Stimulated activated CD4-positive, alpha-beta T cell treated with anti-CD3 and anti-CD28 coated beads, Interleukin-2, amount 100 ng/mL, for 48 hours (primary cell): ENCODE results near the gene ROBO2.

Experiments used
- DNase-seq, 2 donors: peaks; one replicate each; pipeline ENCODE4 v3.0.0-alpha.2; 2020

The ROBO2 gene

DNA sequence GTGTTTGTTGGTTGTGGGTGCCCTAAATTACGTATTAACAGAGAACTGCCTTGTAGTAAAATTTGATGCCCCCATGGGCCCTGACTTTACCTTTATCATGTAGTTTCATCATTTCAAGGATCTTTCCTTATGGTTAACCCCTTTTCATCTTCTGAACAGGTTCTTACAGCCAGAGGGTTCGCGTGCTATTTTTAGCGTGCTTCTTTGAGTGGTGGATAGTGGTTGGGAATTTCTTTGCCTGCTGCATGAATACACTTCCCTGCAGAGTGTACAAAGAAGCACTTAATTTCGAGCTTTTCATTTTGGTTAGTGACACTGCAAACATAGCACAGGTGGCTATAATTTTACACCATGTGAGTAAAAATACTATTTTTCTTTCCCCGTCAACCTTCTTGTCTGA is 231.8 kb downstream of the ROBO2 start:
- DNase-seq = no peak

GRCh38 chr3:77279276-77279675 is 239.4 kb downstream of the ROBO2 start:
- DNase-seq = no peak

DNA sequence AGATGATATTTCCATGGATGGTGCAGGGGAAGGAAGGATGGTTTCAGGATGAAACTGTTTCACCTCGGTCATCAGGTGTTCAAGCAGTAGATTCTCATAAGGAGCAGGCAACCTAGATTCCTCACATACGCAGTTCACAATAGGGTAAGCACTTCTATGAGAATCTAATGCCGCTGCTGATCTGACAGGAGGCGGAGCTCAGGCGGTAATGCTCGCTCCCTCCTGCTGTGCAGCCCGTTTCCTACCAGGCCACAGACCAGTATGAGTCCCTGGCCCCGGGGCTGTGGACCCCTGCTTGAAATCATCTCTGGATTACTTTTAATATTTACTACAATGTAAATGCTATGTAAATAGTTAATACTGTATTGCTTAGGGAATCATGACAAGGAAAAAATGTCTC is 241.8 kb downstream of the ROBO2 start:
- DNase-seq = no peak

DNA sequence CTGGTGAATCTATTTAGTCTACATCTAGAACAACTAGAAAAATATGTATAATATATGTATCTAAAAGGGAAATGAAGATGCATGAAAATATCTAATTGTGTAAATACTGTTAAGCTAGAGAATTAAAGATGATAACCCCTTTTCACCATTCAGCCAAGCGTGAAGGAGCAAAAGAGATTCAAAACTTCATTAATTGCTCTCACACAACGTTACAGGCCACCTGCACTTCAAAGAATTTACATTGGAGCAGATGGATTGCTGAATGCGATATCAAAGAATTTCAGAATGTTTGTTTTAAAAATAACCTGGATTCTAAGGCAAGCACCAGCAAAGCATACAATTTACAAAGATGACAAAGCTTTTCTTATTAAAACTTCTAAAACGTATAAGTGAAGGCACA is 243.2 kb downstream of the ROBO2 start:
- no peak for DNase-seq

DNA sequence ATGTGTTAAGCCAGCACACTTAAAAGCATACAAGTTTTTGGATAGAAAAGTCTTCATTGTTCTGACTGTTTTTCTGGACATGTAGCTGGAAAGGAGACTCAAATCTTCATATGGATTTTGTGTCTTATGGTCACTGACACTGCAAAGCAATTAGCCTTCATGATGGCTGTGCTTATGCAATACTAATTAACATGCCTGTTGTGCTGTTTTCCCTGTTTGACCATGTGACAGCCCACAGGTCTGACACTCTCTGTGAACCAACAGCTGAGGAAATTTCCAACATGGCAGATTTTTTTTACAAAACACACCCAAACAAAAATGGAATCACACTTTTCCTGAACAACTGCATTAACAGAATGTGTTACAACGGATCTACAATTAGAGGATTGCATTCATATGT is 248.4 kb downstream of the ROBO2 start:
- DNase-seq = no peak

DNA sequence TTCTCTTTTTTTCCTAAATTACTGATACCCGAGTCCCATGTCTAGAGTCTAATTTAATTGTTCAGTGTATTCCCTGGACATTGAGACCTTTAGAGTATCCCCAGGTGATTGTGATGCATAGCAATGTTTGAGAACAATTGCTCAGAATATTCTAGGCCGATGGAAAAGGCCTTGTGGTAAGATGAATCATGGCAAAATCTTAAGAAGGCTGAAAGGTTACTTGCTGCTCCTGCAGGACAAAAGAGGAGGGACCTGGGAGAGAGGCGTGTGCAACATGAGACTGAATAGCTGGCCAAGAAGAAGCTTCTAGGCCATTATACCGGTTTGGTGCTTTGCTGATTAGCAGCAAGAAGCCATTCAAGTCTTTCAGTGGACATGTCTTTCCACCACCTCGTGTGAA is 256.6 kb downstream of the ROBO2 start:
- no peak for DNase-seq

GRCh38 chr3:77298417-77298816 is 258.5 kb downstream of the ROBO2 start:
- DNase-seq = no peak

GRCh38 chr3:77303955-77304699 is 264.2 kb downstream of the ROBO2 start:
- no peak for DNase-seq

DNA sequence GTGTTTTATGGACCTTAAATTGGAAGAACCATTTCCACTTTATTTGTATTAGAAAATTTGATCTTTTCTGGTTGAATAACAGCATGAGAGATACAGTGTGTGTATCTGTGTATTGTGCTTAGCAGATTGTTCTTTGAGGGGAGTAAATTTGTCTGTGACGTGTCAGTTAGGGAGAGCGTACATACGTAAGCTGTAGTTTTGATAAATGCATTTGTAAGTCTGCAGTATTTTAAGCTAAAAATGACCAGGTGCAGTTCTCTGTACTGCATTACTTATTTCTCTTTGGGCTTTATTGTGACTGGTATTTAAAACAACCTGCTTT is 264.8 kb downstream of the ROBO2 start:
- DNase-seq = no peak

- DNase-seq = no peak
Measured at GRCh38 chr3:77309460-77309859, 269.6 kb downstream of the ROBO2 start.

GRCh38 chr3:77313843-77314242 is 273.9 kb downstream of the ROBO2 start:
- DNase-seq = no peak

GRCh38 chr3:77319711-77320110 is 279.8 kb downstream of the ROBO2 start:
- DNase-seq = no peak

DNA sequence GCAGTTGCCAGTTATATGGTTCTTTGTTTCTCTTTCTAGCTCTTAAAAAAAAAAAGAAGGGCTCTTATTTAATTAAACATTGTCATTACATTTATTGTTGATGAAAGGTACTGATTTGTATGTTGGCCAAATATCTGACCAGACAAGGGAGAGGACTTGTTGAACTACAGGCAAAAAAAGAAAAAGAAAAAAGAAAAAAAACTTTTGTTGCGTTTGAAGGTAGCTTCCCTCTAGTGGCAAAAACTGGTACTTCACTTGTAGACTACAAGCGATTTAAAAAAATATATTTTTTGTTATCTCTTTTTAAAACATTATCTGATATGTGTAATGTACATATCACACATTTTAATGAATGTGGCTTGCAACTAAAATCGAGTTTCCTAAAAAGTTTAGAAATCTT is 280.6 kb downstream of the ROBO2 start:
- DNase-seq = no peak

GRCh38 chr3:77321646-77322045 is 281.7 kb downstream of the ROBO2 start:
- no peak for DNase-seq

- no peak for DNase-seq
Measured at GRCh38 chr3:77323626-77324025, 283.7 kb downstream of the ROBO2 start.

DNA sequence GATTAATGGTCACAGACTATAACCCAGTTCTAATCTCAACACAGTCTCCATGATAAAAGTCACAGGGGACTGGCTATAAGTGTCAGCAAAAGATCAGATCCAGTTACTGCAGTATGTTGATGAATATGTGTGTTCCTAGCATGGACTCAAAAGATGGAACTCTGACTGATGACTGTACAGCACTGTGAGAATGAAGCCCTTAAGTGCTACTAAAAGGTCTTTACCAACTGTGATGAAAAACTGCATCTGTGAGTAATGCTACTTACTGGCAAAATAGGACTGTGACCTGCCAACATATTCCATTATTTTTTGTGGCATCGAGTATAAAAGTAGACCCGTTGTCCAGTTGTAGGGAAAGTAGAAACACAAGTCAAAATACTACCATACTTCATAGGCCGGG is 284.2 kb downstream of the ROBO2 start:
- no peak for DNase-seq

GRCh38 chr3:77325280-77325679 is 285.4 kb downstream of the ROBO2 start:
- no peak for DNase-seq

DNA sequence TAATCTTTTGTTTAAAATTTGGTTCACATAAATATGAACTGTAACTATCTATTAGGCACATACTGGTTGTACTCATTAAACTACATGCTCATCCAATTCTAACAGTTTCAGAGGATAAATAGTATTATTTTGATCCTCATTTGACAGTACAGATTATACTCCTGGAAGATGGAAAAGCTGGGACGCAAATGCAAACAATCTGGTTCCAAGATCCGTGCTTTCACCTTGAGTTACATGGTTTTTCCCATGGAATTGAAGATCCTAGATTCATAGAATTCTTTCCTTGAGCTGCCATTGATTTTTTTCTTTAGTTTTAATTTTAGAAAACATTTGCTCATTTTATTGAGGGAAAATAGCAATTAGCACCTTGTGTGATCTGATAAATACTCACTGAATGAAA is 285.8 kb downstream of the ROBO2 start:
- DNase-seq = no peak

DNA sequence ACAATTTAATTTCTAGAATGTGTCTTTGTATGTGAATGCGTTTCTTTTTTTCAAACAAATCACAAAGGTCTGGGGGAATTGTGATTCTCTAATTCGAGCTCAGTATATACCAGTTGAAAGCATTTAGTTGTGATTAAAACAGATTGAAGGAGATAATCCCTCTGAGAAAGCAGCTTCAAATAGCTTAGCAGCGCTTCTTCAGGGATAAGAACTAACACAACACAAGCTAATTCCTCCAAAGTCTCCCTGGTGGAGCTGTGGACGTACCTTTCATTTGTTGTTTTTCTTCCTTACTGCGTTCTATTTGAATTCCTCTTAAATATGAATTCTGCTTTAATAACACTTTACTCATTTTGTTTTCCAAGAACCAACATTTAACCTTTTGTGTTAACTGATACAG is 286.7 kb downstream of the ROBO2 start:
- DNase-seq = no peak

GRCh38 chr3:77328690-77329089 is 288.8 kb downstream of the ROBO2 start:
- no peak for DNase-seq

GRCh38 chr3:77329116-77329515 is 289.2 kb downstream of the ROBO2 start:
- no peak for DNase-seq

DNA sequence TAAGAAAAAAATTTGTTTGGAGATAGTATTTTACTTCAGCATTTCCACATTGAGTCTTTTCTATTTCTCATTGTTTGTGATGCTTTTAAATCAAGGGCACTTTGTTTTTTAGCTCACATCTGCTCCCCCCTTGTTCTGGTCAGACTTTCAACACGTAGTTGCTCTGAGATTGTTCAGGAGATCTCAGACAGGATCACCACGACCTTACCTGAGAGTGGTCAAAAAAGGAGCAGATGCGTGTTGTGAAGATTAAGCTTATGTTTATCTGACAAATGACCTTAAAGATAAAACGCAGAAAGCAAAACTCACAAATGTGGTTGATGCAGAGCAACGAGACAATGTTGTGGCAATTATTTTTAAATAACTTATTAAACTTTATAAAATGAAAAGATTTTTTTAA is 298.3 kb downstream of the ROBO2 start:
- no peak for DNase-seq

DNA sequence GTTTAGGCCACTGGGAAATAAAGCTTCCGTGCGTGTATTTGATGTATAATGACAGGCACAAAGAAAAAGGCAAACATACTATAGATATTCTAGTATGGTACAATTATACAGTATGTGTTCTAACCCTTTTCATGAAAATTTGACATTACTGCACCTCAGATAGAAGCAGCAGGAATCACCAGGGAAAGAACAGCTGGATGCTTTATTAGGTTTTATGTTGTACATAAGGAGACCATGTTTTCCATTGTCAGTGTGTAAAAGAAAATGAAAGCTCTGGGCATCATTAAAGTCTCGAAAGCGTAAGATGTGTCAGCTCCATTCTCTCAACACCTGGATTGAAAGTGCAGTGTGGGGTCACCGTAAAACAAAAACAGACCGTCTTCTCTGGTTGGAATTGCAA is 302.1 kb downstream of the ROBO2 start:
- no peak for DNase-seq

DNA sequence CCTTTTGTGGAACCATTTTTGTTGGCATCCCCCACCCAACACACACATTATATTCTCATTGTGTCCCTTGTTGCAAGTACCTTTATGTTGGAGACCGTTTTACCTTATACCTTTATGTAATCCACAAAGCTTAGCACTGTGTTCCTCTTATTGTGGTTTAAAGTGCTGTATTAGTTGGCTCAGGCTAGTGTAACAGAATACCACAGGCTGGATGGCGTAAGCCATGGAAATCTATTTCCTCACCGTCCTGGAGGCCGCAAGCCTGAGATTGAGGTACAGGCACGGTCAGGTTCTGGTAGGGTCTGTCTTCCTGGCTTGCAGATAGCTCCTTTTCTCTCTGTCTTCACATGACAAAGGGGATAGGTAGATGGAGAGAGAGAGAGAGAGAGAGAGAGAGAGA is 302.8 kb downstream of the ROBO2 start:
- no peak for DNase-seq

DNA sequence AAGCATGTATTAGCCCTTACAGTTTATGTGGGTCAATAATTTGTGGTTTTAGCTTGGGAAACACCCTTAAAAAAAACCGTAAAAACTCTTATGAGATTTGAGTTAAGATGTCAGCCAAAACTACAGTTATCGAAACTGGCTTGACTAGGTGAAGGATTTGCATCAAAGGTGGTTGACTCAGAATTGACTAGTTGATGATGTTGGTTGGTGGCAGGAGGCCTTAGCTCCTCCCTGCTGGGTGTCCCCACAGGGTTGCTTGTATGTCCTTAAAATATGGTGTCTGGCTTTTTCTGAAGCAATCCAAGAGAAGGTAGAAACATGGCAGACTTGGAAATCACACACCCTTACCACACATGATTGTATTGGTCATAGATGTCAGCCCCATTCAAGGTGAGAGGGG is 305.1 kb downstream of the ROBO2 start:
- no peak for DNase-seq
